CD14-positive monocyte (primary cell): ENCODE measurements around the gene SINHCAF. TPM values are rescaled to one million over a fixed set of nuclear protein-coding genes. Genes with fewer than 3 reads are reported as not detected.

Source experiments
- DNase-seq, 3 donors: peaks; one replicate each; pipeline ENCODE4 v3.0.0-alpha.2; 2011 to 2022
- H2AFZ ChIP-seq: 2 replicates; pipeline ENCODE4 v1.6.0; 2012; ENCODE audit warnings: mild to moderate bottlenecking, low read depth, low read length, inconsistent platforms; ENCODE audit not compliant: insufficient read depth, poor library complexity, severe bottlenecking
- H3K27ac ChIP-seq, 2 donors: 1 replicate in 1 of 2; 2 replicates in 1 of 2; pipeline ENCODE4 v1.5.1; 2012 to 2013; ENCODE audit warnings: low read length in 2 of 2, control low read depth in 1 of 2, inconsistent platforms in 1 of 2, low read depth in 1 of 2, mild to moderate bottlenecking in 1 of 2
- H3K27me3 ChIP-seq, 2 donors: one replicate each; pipeline versions ENCODE4 v1.6.0 to v1.6.1; 2011 to 2013; ENCODE audit warnings: low read length in 2 of 2; ENCODE audit not compliant: control insufficient read depth in 2 of 2, insufficient read depth in 2 of 2
- H3K36me3 ChIP-seq, 2 donors: replicated peaks in 1 of 2; 1 replicate in 1 of 2; 2 replicates in 1 of 2; pipeline versions ENCODE4 v1.5.1 to v1.6.1; 2012 to 2013; ENCODE audit warnings: low read length in 2 of 2, control low read depth in 1 of 2, inconsistent platforms in 1 of 2, mild to moderate bottlenecking in 1 of 2; ENCODE audit not compliant: insufficient read depth in 2 of 2, control insufficient read depth in 1 of 2
- H3K4me1 ChIP-seq, 2 donors: 1 replicate in 1 of 2; 2 replicates in 1 of 2; pipeline versions ENCODE4 v1.5.1 to v1.6.1; 2012 to 2013; ENCODE audit warnings: low read length in 2 of 2, control low read depth in 1 of 2, inconsistent platforms in 1 of 2, mild to moderate bottlenecking in 1 of 2, moderate library complexity in 1 of 2; ENCODE audit not compliant: insufficient read depth in 2 of 2, control insufficient read depth in 1 of 2
- H3K4me2 ChIP-seq: replicated peaks from 2 replicates; pipeline ENCODE3; 2012; ENCODE audit warnings: low read length, moderate library complexity, mild to moderate bottlenecking; ENCODE audit not compliant: poor library complexity, severe bottlenecking; ENCODE audit errors: extremely low read depth
- H3K4me3 ChIP-seq, 3 experiments: fragments of 200-600 bp in 1 of 3; sonication (generic) in 1 of 3; replicated peaks in 1 of 3; 1 replicate in 2 of 3; 2 replicates in 1 of 3; pipeline ENCODE4 v1.5.1; 2011 to 2013; ENCODE audit warnings: low read length in 3 of 3, mild to moderate bottlenecking in 3 of 3, control low read depth in 2 of 3, low read depth in 2 of 3, inconsistent platforms in 1 of 3, moderate library complexity in 1 of 3
- H3K79me2 ChIP-seq: 2 replicates; pipeline ENCODE4 v1.6.0; 2012; ENCODE audit warnings: mild to moderate bottlenecking, control low read depth, inconsistent platforms, low read length, moderate library complexity; ENCODE audit not compliant: insufficient read depth
- H3K9ac ChIP-seq: 2 replicates; pipeline ENCODE4 v1.6.0; 2017; ENCODE audit warnings: low read length, mild to moderate bottlenecking; ENCODE audit not compliant: insufficient read depth, poor library complexity, severe bottlenecking
- H3K9me3 ChIP-seq, 2 donors: replicated peaks in 1 of 2; 1 replicate in 1 of 2; 2 replicates in 1 of 2; pipeline versions ENCODE4 v1.5.1 to v1.6.1; 2012 to 2013; ENCODE audit warnings: low read length in 2 of 2, control low read depth in 1 of 2; ENCODE audit not compliant: control insufficient read depth in 1 of 2, insufficient read depth in 1 of 2
- H4K20me1 ChIP-seq: 2 replicates; pipeline ENCODE4 v1.6.0; 2012; ENCODE audit warnings: mild to moderate bottlenecking, low read length, control low read depth, moderate library complexity; ENCODE audit not compliant: insufficient read depth
- H3K27ac Mint-ChIP-seq, 7 donors: one replicate each; pipeline ENCODE4 v1.8.0; 2020; ENCODE audit warnings: mild to moderate bottlenecking in 7 of 7, mixed read lengths in 7 of 7, moderate library complexity in 6 of 7, inconsistent platforms in 2 of 7
- H3K27me3 Mint-ChIP-seq, 3 donors: one replicate each; pipeline ENCODE4 v1.8.0; 2021 to 2022; ENCODE audit warnings: low read depth in 3 of 3, mild to moderate bottlenecking in 3 of 3, mixed read lengths in 3 of 3, moderate library complexity in 3 of 3, inconsistent platforms in 1 of 3
- H3K36me3 Mint-ChIP-seq, 2 donors: one replicate each; pipeline ENCODE4 v1.8.0; 2020; ENCODE audit warnings: mixed read lengths in 2 of 2, inconsistent platforms in 1 of 2, mild to moderate bottlenecking in 1 of 2
- H3K4me1 Mint-ChIP-seq: one replicate; pipeline ENCODE4 v1.8.0; 2020; ENCODE audit warnings: mild to moderate bottlenecking, mixed read lengths
- H3K4me3 Mint-ChIP-seq, 2 donors: one replicate each; pipeline ENCODE4 v1.8.0; 2020; ENCODE audit warnings: mild to moderate bottlenecking in 2 of 2, mixed read lengths in 2 of 2, moderate library complexity in 1 of 2
- H3K9me3 Mint-ChIP-seq, 7 donors: one replicate each; pipeline ENCODE4 v1.8.0; 2020 to 2022; ENCODE audit warnings: mixed read lengths in 7 of 7, mild to moderate bottlenecking in 6 of 7, moderate library complexity in 6 of 7, inconsistent platforms in 2 of 7
- CTCF ChIP-seq: fragments of 200-600 bp; IDR thresholded peaks from one replicate; pipeline ENCODE4 v1.8.0; 2022; ENCODE audit warnings: antibody characterized with exemption, mild to moderate bottlenecking
- WGBS: methylation state at CpG from one replicate; pipeline ENCODE4 v1.1.5; 2013; ENCODE audit warnings: missing lambda C conversion rate; ENCODE audit not compliant: insufficient coverage; 5-methylcytosine and 5-hydroxymethylcytosine counted together
- intact Hi-C, 2 donors: fragments of 100-400 bp; cut with micrococcal nuclease; formaldehyde crosslinking; loops; one replicate each; pipeline versions ENCODE4 v1.15.0 to v1.15.1; 2023
- polyA plus RNA-seq, 3 donors: library from polyadenylated mRNA; depleted of rRNA in 1 of 3; unstranded in 2 of 3; stranded (reverse) in 1 of 3; fragments of 300-500 nt in 2 of 3; fragments of >200 nt in 1 of 3; fragmentation: Illumina TruSeq in 2 of 3; gene quantifications; 1 replicate in 2 of 3; 2 replicates in 1 of 3; pipeline ENCODE4 v1.2.3, GENCODE V29; 2012 to 2021

The SINHCAF gene
- polyA plus RNA-seq, 3 donors: 14.2 to 20.2 (median 20.1) TPM

GRCh38 chr12:31261744-31262143 lies 64.2 kb downstream of the SINHCAF start:
- Histone ChIP-seq H3K79me2 (no peaks in the 10 kb centered on the region), H3K27ac (no peak overlapping the region), H3K4me3 (no peak overlapping the region), H3K9ac (no peak overlapping the region), H3K4me1 (peaks cover 0 to 4% of the 10 kb centered on the region in 2 donors), H3K36me3 (no peaks in the 10 kb centered on the region), H4K20me1 (no peaks in the 10 kb centered on the region), H3K27me3 (no peaks in the 10 kb centered on the region), H3K4me2 (no peak overlapping the region), H2AFZ (no peak overlapping the region), H3K9me3 (no peaks in the 10 kb centered on the region)
- intact Hi-C loops: no loop called here
- no peak for TF ChIP-seq CTCF
- peaks cover 0 to 2% (median 0%) of the 10 kb centered on the region in 7 donors for H3K9me3 Mint-ChIP-seq
- WGBS: 100% methylated on average over 1 of the region's 2 CpGs
- peaks cover 0 to 4% (median 2%) of the 10 kb centered on the region in 3 donors for H3K27me3 Mint-ChIP-seq
- H3K27ac Mint-ChIP-seq: peak overlapping the region in 1 of 7 donors; percentile 35
- DNase-seq: no peak
- H3K4me1 Mint-ChIP-seq: peaks cover 3% of the 10 kb centered on the region
- no peaks in the 10 kb centered on the region for H3K36me3 Mint-ChIP-seq
- H3K4me3 Mint-ChIP-seq: no peak overlapping the region

- intact Hi-C loops: no loop called here
- Histone ChIP-seq H3K9ac (no peak overlapping the region), H3K9me3 (no peaks in the 10 kb centered on the region), H4K20me1 (no peaks in the 10 kb centered on the region), H3K4me3 (no peak overlapping the region), H3K27ac (no peak overlapping the region), H3K79me2 (no peaks in the 10 kb centered on the region), H2AFZ (no peak overlapping the region), H3K36me3 (no peaks in the 10 kb centered on the region), H3K27me3 (no peaks in the 10 kb centered on the region), H3K4me2 (no peak overlapping the region), H3K4me1 (peaks cover 0 to 4% of the 10 kb centered on the region in 2 donors)
- Mint-ChIP-seq H3K36me3 (no peaks in the 10 kb centered on the region), H3K4me1 (peaks cover 3% of the 10 kb centered on the region), H3K4me3 (no peak overlapping the region), H3K9me3 (peaks cover 0 to 2% (median 0%) of the 10 kb centered on the region in 7 donors), H3K27ac (no peak overlapping the region), H3K27me3 (peaks cover 2 to 4% (median 2%) of the 10 kb centered on the region in 3 donors)
- no CpG with 5 or more reads among the region's 2 CpGs for WGBS
- DNase-seq: no peak
- TF ChIP-seq CTCF: no peak
Observed at GRCh38 chr12:31260840-31261239, 65.1 kb downstream of the SINHCAF start.
